Fibroblast of lung (primary cell): Measurements from ENCODE around the gene CTDSPL. TPM values are rescaled to one million over a fixed set of nuclear protein-coding genes. Genes with fewer than 3 reads are reported as not detected.

Experiments
- DNase-seq, 2 donors: peaks; one replicate each; pipeline versions ENCODE4 v3.0.0 to v3.0.0-alpha.2; 2010; ENCODE audit warnings: low read depth in 2 of 2
- H2AFZ ChIP-seq: 2 replicates; pipeline ENCODE4 v1.5.1; 2012; ENCODE audit warnings: low read length, control low read depth, inconsistent platforms
- H3K27ac ChIP-seq: 2 replicates; pipeline ENCODE4 v1.5.1; 2011; ENCODE audit warnings: low read length, control low read depth; ENCODE audit not compliant: insufficient read depth
- H3K27me3 ChIP-seq: 2 replicates; pipeline ENCODE4 v1.5.1; 2011; ENCODE audit warnings: mild to moderate bottlenecking, low read length; ENCODE audit not compliant: control insufficient read depth, insufficient read depth
- H3K36me3 ChIP-seq: 2 replicates; pipeline ENCODE4 v1.5.1; 2011; ENCODE audit warnings: low read length; ENCODE audit not compliant: control insufficient read depth, insufficient read depth
- H3K4me1 ChIP-seq: 2 replicates; pipeline ENCODE4 v1.5.1; 2011; ENCODE audit warnings: low read length; ENCODE audit not compliant: control insufficient read depth, insufficient read depth; ENCODE audit errors: extremely low read depth
- H3K4me2 ChIP-seq: 2 replicates; pipeline ENCODE4 v1.5.1; 2011; ENCODE audit warnings: low read length, control low read depth; ENCODE audit not compliant: insufficient read depth; ENCODE audit errors: extremely low read depth
- H3K4me3 ChIP-seq, 4 experiments: fragments of 200-600 bp in 1 of 4; sonication (generic) in 1 of 4; replicated peaks in 1 of 4; 2 replicates each; pipeline ENCODE4 v1.5.1; 2011 to 2016; ENCODE audit warnings: low read length in 4 of 4, low read depth in 3 of 4, mild to moderate bottlenecking in 3 of 4, control low read depth in 2 of 4, inconsistent platforms in 1 of 4, mixed read lengths in 1 of 4; ENCODE audit not compliant: insufficient read depth in 1 of 4; ENCODE audit errors: control extremely low read depth in 1 of 4
- H3K79me2 ChIP-seq: 2 replicates; pipeline ENCODE4 v1.5.1; 2012; ENCODE audit warnings: mild to moderate bottlenecking, low read length, inconsistent platforms; ENCODE audit not compliant: control insufficient read depth, insufficient read depth
- H3K9ac ChIP-seq: 2 replicates; pipeline ENCODE4 v1.5.1; 2011; ENCODE audit warnings: mild to moderate bottlenecking, low read length, control low read depth; ENCODE audit not compliant: insufficient read depth
- H3K9me3 ChIP-seq: 2 replicates; pipeline ENCODE4 v1.5.1; 2012; ENCODE audit warnings: low read depth, low read length; ENCODE audit not compliant: control insufficient read depth, insufficient read depth
- H4K20me1 ChIP-seq: 2 replicates; pipeline ENCODE4 v1.5.1; 2011; ENCODE audit warnings: low read length; ENCODE audit not compliant: control insufficient read depth, insufficient read depth; ENCODE audit errors: extremely low read depth
- CTCF ChIP-seq, 2 donors: IDR thresholded peaks in 1 of 2; conservative IDR thresholded peaks in 1 of 2; 1 replicate in 1 of 2; 2 replicates in 1 of 2; pipeline ENCODE4 v1.5.1; 2011 to 2012; ENCODE audit warnings: low read length in 2 of 2, control low read depth in 1 of 2, inconsistent platforms in 1 of 2, low read depth in 1 of 2, mild to moderate bottlenecking in 1 of 2
- EZH2 ChIP-seq: IDR thresholded peaks from 2 replicates; pipeline ENCODE4 v1.5.1; 2012; ENCODE audit warnings: low read length, control low read depth, mild to moderate bottlenecking; ENCODE audit errors: missing control alignments
- polyA plus RNA-seq, 2 donors: library from polyadenylated mRNA; depleted of rRNA in 1 of 2; stranded (reverse) in 1 of 2; unstranded in 1 of 2; fragments of >200 nt; gene quantifications; 2 replicates each; pipeline ENCODE4 v1.2.1, GENCODE V29; 2011 to 2012; ENCODE audit warnings: missing spikeins in 1 of 2
- total RNA-seq: library from RNA; depleted of rRNA; stranded (reverse); fragments of >200 nt; gene quantifications from 2 replicates; pipeline ENCODE4 v1.2.1, GENCODE V29; 2014

CTDSPL gene
- total and polyA plus RNA-seq, 2 donors (not counting 1 experiment from before 2014, with no cell fraction given), result 34.0 to 51.5 TPM

- Histone ChIP-seq H3K9ac (no peak overlapping the region), H3K4me3 (no peak overlapping the region), H3K36me3 (peaks cover 5% of the 10 kb centered on the region), H3K4me2 (no peak overlapping the region), H3K79me2 (no peaks in the 10 kb centered on the region), H3K27ac (no peak overlapping the region), H3K4me1 (no peaks in the 10 kb centered on the region), H2AFZ (no peak overlapping the region), H3K9me3 (no peaks in the 10 kb centered on the region), H3K27me3 (no peaks in the 10 kb centered on the region), H4K20me1 (no peaks in the 10 kb centered on the region)
- DNase-seq, result no peak
- TF ChIP-seq CTCF (conservative IDR thresholded peaks at IDR 0.05 in 1 of 2, IDR thresholded peaks at IDR 0.05 in 1 of 2; ENCODE audit: low read depth in 1 of 2, low read length in 2 of 2) (no peak), EZH2 (no peak)
Observed at GRCh38 chr3:38006445-38006995, 144.8 kb downstream of the CTDSPL start.

- no peak overlapping the region for H3K27ac ChIP-seq
- H3K36me3 ChIP-seq, result peaks cover 5% of the 10 kb centered on the region
- H3K9ac ChIP-seq, result no peak overlapping the region
- no peaks in the 10 kb centered on the region for H4K20me1 ChIP-seq
- no peaks in the 10 kb centered on the region for H3K27me3 ChIP-seq
- no peak overlapping the region for H2AFZ ChIP-seq
- no peaks in the 10 kb centered on the region for H3K79me2 ChIP-seq
- no peak for DNase-seq
- H3K4me3 ChIP-seq, result no peak overlapping the region
- H3K4me2 ChIP-seq, result no peak overlapping the region
- TF ChIP-seq CTCF (conservative IDR thresholded peaks at IDR 0.05 in 1 of 2, IDR thresholded peaks at IDR 0.05 in 1 of 2; ENCODE audit: low read depth in 1 of 2, low read length in 2 of 2), result no peak
- no peak for TF ChIP-seq EZH2
- no peaks in the 10 kb centered on the region for H3K9me3 ChIP-seq
- H3K4me1 ChIP-seq, result no peaks in the 10 kb centered on the region
Observed at GRCh38 chr3:38007754-38008090, 146.0 kb downstream of the CTDSPL start.

- no peak for TF ChIP-seq CTCF (conservative IDR thresholded peaks at IDR 0.05 in 1 of 2, IDR thresholded peaks at IDR 0.05 in 1 of 2; ENCODE audit: low read depth in 1 of 2, low read length in 2 of 2)
- no peak for TF ChIP-seq EZH2
- H3K4me1 ChIP-seq, result no peaks in the 10 kb centered on the region
- no peaks in the 10 kb centered on the region for H4K20me1 ChIP-seq
- H3K9ac ChIP-seq, result no peak overlapping the region
- no peaks in the 10 kb centered on the region for H3K27me3 ChIP-seq
- no peak overlapping the region for H3K4me3 ChIP-seq
- no peak overlapping the region for H3K4me2 ChIP-seq
- no peaks in the 10 kb centered on the region for H3K9me3 ChIP-seq
- no peaks in the 10 kb centered on the region for H3K79me2 ChIP-seq
- H3K27ac ChIP-seq, result no peak overlapping the region
- no peak for DNase-seq
- H2AFZ ChIP-seq, result no peak overlapping the region
- H3K36me3 ChIP-seq, result peaks cover 5% of the 10 kb centered on the region
Observed at GRCh38 chr3:38008191-38008701, 146.6 kb downstream of the CTDSPL start.
